Limb (tissue), 2 donors: ENCODE results near the gene SNRNP200.

Experiments used
- DNase-seq, 2 donors: peaks; one replicate each; pipeline ENCODE4 v3.0.0-alpha.2; 2016; ENCODE audit errors: extremely low spot score in 2 of 2

Gene SNRNP200

DNA sequence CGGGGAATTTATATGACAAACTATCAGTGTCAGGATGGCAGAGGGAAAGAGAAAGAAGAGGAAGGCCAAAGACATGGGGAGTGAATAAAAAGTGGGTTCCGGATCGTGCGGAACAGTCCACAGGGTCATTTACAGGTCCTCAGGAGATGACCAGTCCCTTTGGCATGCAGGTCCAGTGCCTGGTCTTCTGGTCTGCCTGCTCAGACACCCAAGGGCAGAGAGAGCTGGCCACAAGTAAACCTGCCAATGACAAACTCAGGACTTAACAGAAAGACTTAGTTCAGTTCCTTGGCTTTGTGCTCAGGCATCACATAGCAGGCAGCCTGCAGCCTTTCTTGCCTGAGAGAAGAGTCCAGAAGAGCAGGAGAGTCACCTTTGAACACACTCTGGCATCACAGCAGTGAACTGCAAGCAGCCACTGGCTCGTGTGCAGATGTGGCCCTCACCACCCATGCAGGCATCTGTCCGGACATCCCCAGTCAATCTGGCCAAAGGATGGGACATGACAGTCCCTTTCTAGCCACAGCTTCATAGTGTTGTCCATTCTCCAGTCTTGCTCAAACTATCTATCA lies 53.5 kb downstream of the SNRNP200 start:
- DNase-seq = no peak

DNA sequence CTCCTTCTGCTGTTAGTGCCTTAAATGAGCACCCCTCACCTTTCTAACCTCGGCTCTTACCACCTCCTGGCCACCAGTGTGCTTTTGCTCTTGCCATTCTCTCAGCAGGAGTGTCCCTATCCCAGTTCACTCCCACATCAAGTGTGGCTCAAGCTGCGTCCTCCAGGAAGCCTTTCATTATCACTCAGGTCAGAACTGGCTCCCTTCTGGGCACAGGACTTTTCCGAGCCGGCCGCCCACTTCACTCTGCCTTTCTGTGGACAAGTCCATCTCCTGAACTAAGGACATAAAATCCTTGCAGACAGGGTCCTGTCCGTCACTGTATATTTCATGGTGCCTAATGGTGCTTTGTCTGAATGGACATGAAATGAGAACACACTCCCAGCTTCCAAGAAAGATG lies 55.2 kb downstream of the SNRNP200 start:
- no peak for DNase-seq

DNA sequence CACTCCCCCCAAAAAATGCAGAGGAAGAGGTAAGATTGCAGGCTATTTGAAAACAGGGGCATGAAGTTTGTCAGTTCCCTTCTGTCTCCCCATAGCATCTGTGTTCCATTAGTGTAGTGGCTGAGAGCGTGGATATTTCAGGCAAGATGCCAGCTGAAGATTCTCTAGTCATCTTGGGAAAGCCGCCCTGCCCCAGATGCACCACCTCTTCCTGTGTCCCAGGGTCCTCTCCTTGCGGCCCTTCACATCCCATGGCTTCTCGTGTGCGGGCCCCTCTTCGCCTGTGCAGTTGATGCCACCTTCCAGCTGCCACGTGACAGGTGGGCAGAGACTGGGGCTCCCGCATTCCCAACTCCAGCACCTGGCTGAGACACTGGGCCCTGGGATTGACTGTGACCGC lies 55.7 kb downstream of the SNRNP200 start:
- DNase-seq = peak in 1 of 2 donors; percentile 59

DNA sequence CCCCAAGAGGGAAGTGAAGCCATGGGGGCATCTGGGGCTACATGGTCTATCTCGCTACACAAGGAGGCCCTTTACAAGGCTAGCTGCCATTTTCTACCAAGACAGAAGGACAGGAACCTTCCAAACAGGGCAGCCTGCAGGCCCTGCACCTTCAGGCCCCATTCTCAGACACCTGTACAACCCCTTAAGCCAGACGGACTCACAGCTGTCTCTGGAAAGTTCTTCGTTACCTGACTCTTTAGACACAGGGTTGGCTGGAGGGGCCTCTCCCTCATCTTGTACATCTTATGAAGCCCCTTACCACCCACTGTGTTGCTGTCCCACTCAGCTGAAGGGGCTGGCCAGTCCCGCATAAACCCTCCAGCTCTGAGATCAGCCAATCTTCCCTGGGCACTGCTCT lies 56.7 kb downstream of the SNRNP200 start:
- DNase-seq = no peak

DNA sequence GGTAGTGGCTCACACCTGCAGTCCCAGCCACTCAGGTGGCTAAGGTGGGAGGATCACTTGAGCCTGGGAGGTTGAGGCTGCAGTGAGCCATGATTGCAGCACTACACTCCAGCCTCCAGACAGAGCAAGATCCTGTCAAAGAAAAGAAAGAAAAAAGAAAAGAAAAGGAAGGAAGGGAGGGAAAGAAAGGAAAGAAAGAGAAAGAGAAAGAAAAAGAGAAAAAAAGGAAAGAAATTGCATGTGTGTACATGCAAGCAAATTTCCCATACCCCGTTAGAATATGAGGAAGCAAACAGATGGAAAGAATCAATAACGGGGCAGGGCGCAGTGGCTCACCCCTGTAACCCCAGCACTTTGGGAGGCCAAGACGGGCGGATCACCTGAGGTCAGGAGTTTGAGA lies 57.5 kb downstream of the SNRNP200 start:
- no peak for DNase-seq

DNA sequence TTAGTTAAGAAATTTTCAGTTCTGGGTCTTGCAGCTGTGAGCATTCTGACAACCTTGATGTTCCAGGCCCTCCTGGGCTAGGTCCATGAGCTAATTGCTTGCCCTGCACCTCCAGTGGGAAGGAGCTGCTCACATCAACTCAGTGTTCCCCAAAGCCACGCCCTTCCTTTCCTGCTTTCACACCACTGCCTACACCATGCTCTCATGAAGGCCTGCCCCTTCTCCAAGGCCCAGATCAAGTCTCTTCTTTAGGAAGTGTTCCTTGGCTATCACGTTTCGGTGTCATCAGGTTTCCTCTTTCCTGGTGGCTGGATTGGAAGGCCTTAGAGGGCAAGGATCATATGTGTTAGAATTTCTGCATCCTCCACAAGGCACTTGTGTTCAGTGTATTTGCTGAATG lies 58.3 kb downstream of the SNRNP200 start:
- DNase-seq = no peak

DNA sequence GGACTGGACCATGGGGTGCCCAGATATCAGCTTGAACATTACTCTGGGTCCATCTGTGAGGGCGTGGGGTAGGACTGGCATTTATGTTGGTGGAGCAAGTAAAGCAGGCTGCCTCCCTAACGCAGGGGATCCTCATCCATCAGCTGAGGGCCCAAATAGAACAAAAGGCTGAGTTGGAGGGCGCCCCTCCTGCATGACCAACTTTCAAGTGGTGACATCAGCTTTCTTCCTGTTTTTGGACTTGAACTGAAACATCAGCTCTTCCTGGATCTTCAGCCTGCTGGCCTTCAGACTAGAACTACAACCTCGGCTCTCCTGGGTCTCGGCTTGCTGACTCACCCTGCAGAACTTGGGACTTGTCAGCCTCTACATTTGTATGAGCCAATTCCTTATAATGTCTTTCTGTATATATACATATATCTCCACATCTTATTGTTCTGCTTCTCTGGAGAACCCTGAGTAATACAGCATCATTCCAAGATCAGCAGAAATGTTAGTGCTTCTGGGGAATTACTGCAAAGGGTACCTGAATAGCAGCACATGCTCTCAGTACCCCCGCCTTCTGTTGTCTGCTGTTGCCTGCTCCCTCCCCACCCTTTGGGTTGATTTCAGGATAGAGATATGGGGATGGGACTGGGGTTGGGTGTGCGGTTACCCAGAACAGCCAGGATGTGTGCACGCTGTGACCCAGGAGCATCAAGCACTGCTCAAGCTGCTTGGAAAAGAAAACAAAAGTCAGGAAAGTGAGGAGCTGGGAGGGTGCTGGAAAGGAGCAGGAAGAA lies 59.5 kb downstream of the SNRNP200 start:
- no peak for DNase-seq

DNA sequence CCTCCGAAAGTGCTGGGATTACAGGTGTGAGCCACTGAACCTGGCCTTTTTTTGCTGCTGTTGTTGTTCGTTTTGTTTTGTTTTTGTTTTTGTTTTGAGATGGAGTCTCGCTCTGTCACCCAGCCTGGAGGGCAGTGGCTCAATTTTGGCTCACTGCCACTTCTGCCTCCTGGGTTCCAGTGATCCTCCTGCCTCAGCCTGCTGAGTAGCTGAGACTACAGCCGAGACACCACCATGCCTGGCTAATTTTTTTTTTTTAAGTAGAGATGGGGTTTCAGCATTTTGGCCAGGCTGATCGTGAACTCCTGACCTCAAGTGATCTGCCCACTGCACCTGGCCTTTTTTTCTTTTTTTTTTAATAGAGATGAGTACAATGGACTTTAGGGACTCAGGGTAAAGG lies 61.5 kb downstream of the SNRNP200 start:
- DNase-seq = no peak

DNA sequence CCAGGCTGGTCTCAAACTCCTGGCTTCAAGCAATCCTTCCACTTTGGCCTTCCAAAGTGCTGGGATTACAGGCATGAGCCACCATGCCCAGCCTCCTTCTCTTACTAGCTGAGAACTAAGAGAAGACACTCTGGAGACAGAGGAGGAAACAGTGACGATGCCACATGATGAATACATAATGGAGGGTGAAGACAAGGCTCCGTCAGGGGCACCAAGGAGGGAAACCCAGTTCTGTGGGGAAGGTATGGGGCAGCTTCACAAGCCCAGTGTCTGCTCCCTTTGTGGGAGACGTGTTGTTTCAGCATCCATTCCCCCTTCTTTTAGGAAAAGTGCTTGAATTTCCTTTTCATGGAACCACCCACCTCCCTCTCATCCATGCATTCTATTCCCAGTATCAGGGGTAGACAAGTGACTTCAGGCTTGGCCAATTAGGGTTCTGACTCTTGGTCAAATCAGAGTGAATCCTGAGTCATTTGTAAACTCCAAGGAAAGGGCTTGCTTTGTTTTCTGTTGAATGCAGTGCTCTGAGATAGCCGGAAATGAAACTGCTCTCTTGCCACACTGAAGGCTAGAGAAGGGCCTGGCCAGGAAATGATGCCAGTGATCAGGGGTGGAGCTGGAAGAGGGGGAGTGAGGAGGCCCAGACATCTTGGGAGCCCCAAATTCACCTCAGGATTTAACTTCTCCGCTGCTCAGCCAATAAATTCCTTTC lies 63.3 kb downstream of the SNRNP200 start:
- no peak for DNase-seq

DNA sequence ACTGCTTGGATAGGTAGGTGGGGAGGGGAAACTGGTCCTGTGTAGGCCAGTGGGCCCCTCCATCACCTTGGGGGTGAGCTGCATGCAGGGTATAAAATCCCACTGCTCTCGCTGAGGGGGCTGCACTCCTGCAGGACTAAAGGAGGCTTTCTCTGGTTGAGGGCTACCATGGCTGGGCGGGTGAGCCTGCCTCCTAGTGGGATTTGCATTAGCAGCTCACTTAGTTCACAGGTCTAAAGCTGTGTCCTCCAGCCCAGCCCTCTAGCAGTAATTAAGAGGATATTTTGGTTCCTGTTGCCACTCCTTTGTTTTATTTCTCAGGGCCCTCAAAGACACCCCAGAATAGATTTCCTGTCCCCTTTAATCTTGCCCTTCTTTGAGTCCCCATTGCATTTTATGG lies 64.1 kb downstream of the SNRNP200 start:
- no peak for DNase-seq

DNA sequence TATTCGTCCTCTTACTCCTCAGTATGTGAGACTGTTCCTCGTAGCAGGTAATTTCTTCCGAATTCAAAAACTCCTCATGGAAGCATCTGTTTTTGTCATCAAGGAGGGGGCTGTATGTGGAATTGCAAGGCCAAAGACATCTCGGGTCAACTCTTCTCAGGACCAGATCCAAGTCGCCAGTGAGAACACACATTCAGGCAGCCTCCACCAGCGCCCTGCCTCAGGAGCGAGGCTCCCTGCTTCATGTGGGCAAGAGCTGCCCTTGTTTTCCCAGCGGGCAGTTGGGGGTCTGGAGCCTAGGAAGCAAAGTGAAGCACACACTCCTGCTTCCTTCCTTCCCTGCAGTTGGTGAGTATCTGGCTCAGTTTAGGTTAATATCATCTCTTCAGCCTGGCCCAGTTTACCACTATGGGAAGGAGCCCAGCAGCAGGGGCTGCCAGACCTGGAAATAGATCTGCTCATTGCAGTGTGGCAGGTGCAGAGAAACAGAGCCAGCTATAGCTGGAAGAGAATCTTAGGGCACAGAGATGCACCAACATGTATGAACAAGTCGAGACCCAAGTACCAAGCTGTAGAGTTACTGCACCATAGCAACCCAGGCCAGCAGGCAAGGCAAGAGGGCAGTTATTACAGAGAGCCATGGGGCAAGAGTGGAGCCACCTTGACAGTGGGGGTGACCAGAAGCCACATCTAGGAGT lies 64.9 kb downstream of the SNRNP200 start:
- no peak for DNase-seq

DNA sequence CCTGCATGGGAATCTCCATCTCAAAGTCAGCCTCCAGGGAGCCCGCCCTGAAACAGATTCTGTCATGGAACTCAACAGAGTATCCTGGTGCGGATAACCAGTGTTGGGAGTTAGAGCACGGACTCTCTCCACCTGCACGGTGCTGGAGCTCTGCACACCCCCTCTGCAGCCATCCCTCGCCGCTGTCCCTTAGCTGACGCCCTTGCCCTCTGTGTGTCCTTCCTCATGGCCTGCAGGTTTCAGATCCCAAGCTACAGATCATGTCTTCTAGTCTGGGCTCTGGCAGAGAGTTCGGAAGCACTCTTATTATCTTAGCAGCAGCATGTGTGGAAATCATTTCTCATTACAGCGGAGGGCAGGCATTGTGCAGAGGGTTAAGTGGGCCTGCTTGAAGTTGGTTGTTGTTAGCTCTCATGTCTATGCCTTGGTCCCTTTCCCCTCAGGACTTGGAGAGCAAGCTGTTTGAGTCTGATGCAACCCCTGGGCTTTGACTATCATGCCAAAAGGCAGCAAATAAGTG lies 65.5 kb downstream of the SNRNP200 start:
- no peak for DNase-seq

DNA sequence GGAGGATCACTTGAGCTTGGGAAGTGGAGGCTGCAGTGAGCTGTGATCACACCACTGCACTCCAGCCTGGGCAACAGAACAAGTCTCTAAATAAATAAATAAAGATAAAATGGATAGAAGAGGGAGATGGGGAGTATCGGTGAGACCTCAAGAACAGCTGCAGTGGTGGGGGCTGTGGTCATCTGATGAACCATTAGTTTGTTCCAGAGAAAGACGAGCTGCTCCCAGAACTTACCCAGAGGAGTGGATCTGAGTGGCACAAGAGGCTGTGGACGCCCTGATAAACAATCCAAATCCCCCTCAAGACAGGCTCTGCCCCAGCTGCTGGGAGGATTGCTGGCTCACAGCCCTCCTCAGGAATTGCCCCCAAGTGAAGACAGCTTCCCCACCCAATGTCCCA lies 66.3 kb downstream of the SNRNP200 start:
- DNase-seq = no peak

DNA sequence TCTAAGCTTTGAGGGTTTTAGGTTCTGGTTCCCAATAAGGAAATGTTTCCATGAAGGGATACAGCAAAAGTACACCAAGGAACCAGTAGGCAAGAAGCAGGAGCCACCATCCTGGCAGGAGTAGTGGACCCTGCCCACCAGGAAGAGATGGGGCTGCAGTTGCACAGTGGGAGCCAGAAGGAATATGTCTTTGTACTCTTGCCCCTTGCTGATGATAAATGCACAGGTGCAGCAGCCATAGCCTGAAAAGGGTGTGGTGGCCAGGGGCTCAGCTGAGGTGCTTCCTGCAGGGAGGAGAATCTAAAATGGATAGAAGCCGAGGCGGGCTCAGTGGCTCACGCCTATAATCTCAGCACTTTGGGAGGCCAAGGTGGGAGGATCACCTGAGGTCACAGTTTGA lies 67.1 kb downstream of the SNRNP200 start:
- DNase-seq = no peak

DNA sequence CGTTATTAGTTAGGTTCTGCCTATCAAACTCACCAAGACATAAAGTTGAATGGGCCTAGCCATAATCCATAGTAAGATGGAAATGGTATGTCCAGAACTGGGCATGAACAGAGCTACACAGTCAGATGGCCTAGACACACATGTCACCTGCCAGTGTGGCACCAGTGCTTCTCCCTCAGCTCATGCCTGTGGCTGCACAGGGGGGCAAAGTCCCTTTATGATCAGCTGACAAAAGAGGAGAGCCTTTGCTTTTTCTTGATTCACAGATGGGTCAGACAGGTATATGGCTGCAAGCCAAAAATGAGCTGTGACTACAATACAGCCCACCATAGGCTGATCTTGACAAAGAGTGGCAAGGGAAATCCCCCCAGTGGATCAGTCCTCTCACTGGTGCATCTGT lies 68.5 kb downstream of the SNRNP200 start:
- no peak for DNase-seq

DNA sequence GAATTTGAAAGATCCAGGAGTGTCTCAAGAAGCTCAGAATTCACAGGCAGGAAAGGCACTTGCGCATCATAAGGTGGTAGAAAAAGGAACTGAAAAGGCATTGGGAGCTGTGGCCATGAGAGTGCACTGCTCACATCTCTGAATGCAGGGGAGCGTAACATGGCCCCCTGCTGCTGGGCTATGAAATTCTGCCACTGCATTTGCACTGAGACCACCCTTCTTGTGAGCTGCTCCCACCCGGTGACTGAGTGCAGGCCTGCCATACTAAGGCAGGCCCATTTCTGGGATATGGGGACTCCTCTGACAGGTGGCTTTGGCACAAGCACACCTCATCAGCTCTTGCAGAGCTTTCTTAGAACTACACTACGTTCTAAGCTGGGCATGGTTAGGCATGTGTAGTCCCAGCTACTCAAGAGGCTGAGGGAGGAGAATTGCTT lies 71.4 kb downstream of the SNRNP200 start:
- DNase-seq = no peak

DNA sequence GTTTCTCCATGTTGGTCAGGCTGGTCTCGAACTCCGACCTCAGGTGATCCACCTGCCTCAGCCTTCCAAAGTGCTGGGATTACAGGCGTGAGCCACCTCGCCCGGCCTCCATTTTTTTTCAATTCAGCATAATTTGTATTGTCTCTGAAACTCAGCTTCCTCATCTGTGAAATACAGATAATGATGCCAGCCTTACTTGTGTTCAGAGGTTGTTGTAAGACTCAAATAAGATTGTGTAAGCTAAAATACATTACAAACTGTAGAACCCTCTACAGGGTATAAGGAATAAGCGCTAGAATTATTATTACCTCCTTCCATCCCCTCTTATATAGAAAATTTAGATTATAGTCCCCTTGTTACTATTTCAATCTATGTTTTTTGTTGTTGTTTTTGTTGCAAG lies 71.9 kb downstream of the SNRNP200 start:
- DNase-seq = no peak

DNA sequence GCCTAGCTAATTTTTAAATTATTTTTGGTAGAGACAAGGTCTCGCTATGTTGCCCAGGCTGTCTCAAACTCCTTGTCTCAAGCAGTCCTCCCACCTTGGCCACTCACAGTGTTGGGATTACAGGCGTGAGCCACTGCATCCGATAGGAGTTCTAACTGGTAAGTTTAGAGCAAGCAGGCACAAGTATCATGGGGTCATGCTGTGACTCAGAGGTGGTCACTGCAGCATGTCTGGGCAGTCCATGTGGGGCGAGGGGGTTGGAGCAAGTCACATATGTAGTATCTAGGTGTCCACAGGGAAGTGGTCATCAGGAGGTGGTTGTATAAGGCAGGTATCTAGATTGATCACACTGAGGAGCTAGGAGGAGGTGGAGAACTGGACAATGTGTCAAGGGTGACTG lies 74.0 kb downstream of the SNRNP200 start:
- DNase-seq = no peak

DNA sequence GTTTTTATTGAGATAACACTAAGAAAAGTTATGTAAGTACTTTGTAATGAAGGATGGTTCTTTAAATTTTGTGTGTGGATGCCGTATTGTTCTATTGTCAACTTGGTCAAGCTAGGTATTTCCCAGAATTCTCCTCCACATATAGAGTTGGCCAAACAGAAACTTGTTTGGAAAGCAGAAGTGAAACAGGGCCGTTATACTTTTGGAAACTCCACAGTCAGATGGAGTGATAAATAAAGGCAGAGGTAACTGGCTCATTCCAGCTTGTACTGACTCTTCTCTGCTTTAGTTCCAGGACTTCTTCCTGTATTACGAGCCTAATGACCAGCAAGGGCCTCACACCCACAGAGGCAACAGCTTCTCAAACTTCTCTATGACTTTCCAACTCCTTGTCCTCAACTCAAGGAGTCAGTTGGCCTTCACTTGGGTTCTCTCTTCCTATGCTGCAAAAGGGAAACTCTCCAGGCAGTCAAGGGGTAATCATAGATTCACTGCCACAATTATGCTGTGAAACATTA lies 80.3 kb downstream of the SNRNP200 start:
- no peak for DNase-seq
